ENCODE data around the gene TFR2. TPM values are rescaled to one million over a fixed set of nuclear protein-coding genes. Genes with fewer than 3 reads are reported as not detected.

Gene TFR2
- total RNA-seq, 1 donor from 2014 or later, result 0.71 TPM

- H3K4me3 ChIP-seq (ENCODE audit: low read depth, low read length), result no peak within 1 kb of the TSS
- no peak for TF ChIP-seq CTCF (IDR thresholded peaks at IDR 0.05; ENCODE audit: insufficient read depth, low read length, poor library complexity, severe bottlenecking)
- H3K27me3 ChIP-seq (ENCODE audit: control insufficient read depth, insufficient read depth, low read length), result peaks cover 28% of the 10 kb centered on the region
- no peak for DNase-seq (ENCODE audit: low read depth)
- H3K36me3 ChIP-seq (ENCODE audit: control insufficient read depth, insufficient read depth, low read length), result no peaks in the 10 kb centered on the region
Measured at GRCh38 chr7:100655908-100656674, 14.7 kb upstream of the TFR2 start, which contains the start of gene ACTL6B. TSS of gene ACTL6B (minus strand) at chr7:100656448. CDS start at chr7:100656354, 94 bp downstream.

GRCh38 chr7:100654908-100655831, 13.8 kb upstream of the TFR2 start:
- Histone ChIP-seq H3K27me3 (ENCODE audit: control insufficient read depth, insufficient read depth, low read length) (peaks cover 28% of the 10 kb centered on the region), H3K4me3 (ENCODE audit: low read depth, low read length) (no peak overlapping the region), H3K36me3 (ENCODE audit: control insufficient read depth, insufficient read depth, low read length) (no peaks in the 10 kb centered on the region)
- no peak for DNase-seq (ENCODE audit: low read depth)
- no peak for TF ChIP-seq CTCF (IDR thresholded peaks at IDR 0.05; ENCODE audit: insufficient read depth, low read length, poor library complexity, severe bottlenecking)

GRCh38 chr7:100649826-100650565, 8.6 kb upstream of the TFR2 start:
- Histone ChIP-seq H3K36me3 (ENCODE audit: control insufficient read depth, insufficient read depth, low read length) (no peaks in the 10 kb centered on the region), H3K27me3 (ENCODE audit: control insufficient read depth, insufficient read depth, low read length) (peaks cover 28% of the 10 kb centered on the region), H3K4me3 (ENCODE audit: low read depth, low read length) (no peak overlapping the region)
- TF ChIP-seq CTCF (IDR thresholded peaks at IDR 0.05; ENCODE audit: insufficient read depth, low read length, poor library complexity, severe bottlenecking), result no peak
- DNase-seq (ENCODE audit: low read depth), result no peak

GRCh38 chr7:100642534-100642907, 1.2 kb upstream of the TFR2 start:
- Histone ChIP-seq H3K36me3 (ENCODE audit: control insufficient read depth, insufficient read depth, low read length) (no peaks in the 10 kb centered on the region), H3K27me3 (ENCODE audit: control insufficient read depth, insufficient read depth, low read length) (peaks cover 28% of the 10 kb centered on the region), H3K4me3 (ENCODE audit: low read depth, low read length) (no peak overlapping the region)
- TF ChIP-seq CTCF (IDR thresholded peaks at IDR 0.05; ENCODE audit: insufficient read depth, low read length, poor library complexity, severe bottlenecking), result no peak
- DNase-seq (ENCODE audit: low read depth), result no peak

- H3K27me3 ChIP-seq (ENCODE audit: control insufficient read depth, insufficient read depth, low read length), result peaks cover 26% of the 10 kb centered on the region
- H3K4me3 ChIP-seq (ENCODE audit: low read depth, low read length), result no peak overlapping the region
- H3K36me3 ChIP-seq (ENCODE audit: control insufficient read depth, insufficient read depth, low read length), result no peaks in the 10 kb centered on the region
- no peak for TF ChIP-seq CTCF (IDR thresholded peaks at IDR 0.05; ENCODE audit: insufficient read depth, low read length, poor library complexity, severe bottlenecking)
- no peak for DNase-seq (ENCODE audit: low read depth)
Measured at GRCh38 chr7:100641860-100642533, 645 bp upstream of the TFR2 start.

Measured in kidney epithelial cell (primary cell).